Erythroblast (primary cell): ENCODE data around the gene AGMAT.

Experiments
- GATA1 ChIP-seq: IDR thresholded peaks from 2 replicates; pipeline ENCODE4 v1.6.1; 2011; ENCODE audit warnings: low read depth, mild to moderate bottlenecking, control low read depth, low read length, moderate library complexity
- POLR2A ChIP-seq: IDR thresholded peaks from 2 replicates; pipeline ENCODE4 v1.6.1; 2011; ENCODE audit warnings: mild to moderate bottlenecking, low read length

GRCh38 chr1:15546641-15547040 lies 38.2 kb downstream of the AGMAT start:
- TF ChIP-seq POLR2A = no peak
- TF ChIP-seq GATA1 = no peak
